ENCODE data around the gene DUSP10.

The DUSP10 gene

DNA sequence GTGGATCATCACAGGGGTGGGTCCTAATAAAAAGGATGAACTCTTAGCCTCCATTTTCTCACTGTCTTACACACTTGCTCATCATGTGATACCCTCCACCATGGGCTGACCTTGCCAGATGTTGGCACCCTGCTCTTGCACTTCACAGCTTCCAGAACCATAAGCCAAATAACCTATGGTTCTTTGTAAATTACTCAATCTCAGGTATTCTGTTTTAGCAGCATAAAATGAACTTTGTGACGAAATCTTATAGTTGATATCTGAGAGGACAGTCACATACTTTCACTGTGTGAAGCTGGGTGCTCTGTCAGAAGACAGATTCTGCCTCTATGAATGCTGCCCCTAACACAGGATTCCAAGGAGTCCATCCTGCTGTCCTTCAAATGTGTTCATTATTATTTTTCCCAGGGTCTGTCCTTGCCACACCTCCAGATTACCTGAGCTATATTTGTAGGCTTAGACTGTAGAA, 13.8 kb downstream of the DUSP10 start:
- no peak for DNase-seq

DNA sequence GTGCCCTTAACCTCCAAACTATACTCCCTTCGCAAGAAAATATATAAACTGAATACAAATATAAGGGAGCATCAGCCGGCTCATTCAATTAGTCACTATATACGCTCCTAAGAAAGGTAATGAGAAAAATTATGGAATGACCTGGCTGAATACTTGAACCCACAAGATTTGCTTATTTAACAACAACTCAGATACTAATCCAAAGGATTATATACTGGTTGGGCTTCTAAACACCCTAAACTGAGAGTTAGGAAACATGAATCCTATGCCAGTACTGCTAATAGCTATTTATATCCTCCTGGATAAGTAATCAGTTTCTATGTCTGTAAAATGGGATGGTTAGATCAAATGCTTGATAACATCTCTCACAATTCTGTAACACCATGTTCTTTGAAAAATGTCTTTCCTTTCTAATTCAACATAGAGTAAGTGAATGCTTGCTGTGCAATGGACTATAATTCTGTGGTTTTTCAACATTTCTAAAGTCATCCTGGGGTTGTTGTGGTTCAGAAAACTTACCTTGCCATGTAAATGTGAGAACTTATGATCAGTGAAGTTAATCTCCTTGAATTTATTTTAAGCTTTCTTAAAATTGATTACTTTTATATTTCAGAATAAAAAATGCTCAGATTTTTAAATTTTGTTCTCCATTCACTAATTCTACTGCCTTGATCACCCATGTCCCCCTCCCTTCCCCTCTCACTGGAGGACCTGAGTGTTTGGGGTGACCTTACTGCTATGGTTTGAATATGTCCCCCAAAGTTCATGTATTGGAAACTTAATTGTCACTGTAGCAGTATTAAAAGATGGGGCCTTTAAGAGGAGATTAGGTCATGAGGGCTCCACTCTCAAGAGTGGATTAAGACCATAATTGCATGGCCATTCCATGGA, 14.5 kb downstream of the DUSP10 start:
- peak; percentile 23 for DNase-seq

DNA sequence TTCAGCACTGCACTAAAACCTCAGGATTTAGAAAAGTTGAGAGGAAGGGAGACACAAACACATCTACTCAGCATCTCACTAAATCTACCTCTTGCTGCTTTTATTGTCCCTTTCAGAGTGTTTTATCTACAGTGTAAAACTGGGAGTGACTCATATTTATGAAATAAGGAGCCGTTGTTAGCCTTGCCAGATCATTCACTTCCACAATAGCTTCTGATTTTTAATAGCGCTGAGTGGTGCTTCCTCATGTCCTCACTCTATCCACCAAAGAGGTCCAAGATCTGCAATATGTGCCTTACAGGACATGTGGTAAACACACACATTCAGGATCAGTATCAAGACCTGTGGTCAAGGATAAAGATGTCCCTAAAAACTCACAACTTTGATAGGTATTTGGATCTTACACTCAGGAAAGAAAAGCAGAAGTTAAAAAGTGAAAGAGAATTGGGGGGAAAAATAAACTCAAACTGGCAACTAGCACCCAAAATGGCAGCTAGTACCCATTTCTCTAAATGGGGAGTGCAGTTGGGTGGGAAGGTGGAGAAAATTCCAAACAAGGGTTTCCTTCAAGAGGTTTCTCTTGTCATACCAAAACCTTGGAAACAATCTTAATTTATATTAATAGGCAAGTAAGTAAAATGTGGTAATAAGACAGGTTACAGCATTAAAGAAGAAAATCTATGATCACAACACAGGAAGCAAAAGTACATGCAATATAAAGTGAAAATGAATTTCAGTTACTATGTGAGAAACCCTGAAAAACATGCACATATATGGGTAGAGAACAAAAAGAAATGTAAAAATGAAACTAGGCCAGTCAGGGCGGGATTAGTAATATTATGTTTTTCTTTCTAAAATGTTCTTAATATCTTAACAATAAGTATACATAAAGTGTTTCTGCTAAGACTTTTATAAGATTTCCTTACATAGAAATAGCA, 15.9 kb downstream of the DUSP10 start:
- DNase-seq: peak; percentile 28

DNA sequence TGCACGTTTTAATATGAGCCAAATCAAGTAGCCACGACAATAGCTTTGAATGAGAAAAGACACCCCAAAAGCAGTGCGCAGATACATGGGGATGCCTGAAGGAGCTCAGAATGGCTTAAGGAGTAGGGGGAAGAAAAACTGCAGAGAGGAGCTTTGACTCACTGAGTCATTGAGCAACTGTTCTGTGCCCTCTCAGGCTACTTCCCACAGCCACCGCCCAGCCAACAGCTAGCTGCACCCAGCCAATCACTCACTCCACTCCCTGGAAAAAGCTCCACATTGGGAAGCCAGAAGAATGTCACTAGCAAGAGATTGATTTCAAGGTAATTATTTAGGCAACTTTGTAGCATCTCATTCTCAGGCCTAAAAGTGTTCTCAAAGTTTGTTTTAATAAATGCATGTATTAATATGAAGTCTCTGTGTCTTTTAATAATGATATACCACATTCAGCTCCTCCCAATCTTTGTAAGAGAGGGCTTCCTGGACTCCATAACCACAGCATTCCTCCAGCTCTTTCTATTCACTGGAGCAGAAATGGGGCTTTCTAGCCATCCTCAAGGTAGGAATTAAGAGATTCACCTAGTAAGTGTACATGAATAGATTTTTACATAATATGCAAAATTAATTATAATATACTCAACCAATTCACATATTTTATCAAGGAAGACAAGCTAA, 16.8 kb downstream of the DUSP10 start:
- peak; percentile 61 for DNase-seq

DNA sequence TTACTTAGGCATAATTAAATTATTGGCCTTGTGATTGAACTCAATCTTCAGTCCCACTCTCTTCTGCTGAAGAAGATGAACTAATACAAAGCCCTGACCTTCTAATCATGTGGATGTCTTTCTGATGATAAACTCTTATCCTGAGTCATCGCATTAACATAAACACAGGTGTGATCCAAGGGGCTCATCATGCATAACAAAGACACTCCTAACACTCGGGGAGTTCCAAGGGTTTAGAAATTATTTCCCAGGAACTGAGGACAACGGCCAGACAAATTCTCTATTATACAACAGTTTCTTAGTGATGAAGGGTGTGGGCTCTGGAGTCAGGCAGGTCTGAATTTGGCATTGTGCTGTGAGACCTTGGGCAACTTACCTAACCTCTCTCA, 18.0 kb downstream of the DUSP10 start:
- no peak for DNase-seq

- DNase-seq: peak; percentile 50
These were observed 18.7 kb downstream of the DUSP10 start for GRCh38 chr1:221723018-221723847.

- no peak for DNase-seq
These were observed 19.5 kb downstream of the DUSP10 start for GRCh38 chr1:221722254-221723017.

DNA sequence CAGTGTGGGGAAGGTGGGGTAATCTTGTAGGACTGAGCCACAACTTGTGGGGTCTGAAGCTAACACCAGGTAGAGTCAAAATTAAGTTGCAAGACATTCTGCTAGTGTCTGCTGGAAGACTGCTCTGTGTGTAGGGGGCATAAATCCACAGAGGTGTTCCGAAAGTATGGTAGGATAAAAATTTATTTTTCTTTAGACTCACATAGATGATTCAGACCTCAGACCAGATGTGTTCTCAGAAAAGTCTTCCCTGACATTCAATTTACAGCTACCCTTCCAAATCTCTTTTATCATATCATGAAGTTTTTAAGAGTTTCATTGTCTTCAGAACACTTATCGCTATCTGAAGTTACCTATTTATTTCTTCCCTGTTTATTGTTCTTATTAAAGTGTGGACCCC, 21.3 kb downstream of the DUSP10 start:
- DNase-seq: peak; percentile 26

DNA sequence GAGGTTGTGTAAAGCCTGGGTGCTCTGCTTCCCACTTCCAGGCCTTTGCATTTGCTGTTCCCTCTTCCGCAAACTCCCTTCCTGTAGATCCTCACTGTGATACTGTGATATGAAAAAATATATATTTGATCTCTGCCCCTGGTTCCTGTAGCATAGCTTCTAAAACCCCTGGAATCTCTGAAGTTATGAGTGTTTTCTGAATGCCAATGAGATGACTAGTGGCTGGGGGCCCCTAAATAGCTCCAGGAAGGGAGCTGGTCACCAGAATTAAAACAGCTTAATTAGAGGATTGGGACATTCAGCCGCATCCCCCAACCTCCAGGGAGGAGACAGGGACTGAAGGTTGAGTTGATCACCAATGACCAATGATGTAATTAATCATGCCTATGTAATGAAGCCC, 21.9 kb downstream of the DUSP10 start:
- DNase-seq: peak; percentile 77

DNA sequence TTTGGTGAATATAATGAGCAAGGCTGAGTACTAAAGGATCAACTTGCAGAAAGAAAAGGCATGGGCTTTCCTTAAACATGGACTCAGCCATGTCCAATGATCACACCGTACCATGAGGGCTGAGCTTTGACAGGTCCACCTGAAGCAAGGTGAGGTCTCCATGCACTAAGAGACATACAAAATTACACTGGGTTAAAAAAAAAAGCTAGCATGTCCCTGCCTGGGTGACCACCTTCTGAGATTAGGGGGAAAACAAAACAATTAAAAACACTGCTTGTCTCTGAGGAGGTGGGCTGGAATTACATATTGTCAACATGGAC, 22.7 kb downstream of the DUSP10 start:
- DNase-seq: no peak

DNA sequence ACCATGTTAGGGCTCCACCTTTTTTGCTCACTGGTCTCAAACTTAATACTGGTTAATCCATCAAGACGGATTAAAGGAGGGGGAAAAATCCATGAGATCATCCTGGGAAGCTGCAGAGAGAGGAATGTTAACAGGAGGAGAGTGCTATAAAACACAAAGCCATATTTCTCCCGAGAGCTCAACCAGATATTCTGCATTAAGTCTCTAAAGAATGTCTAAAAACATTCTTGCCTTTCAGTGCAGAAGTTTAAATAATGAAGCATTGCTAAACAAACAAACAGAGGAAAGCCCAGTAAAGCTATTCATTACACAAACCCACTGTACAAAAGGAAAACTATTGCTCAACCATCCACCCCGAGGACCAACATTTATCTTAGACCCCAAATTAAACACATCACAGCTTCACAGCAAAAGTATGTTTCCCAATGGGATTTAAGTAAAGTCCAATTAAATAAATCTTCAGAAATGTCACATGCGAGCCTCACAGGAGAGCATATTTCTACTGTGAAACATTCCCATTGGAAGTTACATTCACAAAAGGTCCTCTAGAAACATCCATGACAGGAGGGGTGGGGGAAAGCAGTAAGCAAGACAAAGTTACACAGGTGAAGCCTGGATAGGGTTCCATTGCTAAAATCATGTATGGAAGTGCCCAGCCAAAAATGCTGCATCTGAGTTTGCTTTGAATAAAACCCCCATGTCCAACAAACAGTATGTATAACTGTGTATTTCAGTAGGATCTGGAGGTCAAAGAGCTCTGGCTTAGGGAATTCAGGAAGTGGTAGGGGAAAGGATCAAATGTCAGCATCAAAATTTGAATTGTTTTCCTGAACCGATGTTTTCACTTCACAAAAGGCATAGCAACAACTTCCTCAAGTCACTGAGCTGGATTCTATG, 23.3 kb downstream of the DUSP10 start:
- DNase-seq: peak; percentile 99

DNA sequence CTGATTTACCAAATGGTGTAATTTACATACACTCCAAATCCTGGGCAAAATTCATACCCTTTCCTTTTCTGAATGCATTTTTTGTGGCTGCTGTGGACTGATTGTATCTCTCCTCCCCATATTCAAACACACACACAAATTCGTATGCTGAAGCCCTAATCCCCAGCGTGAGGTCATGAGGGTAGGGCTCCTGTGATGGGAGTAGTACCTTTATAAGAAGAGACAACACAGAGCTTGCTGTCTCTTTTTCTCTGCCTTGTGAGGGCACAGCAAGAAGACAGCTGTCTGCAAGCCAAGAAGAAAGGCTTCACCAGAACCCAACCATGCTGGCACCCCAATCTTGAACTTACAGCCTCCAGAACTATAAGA, 24.4 kb downstream of the DUSP10 start:
- DNase-seq: no peak

- DNase-seq: peak; percentile 47
These were observed 25.0 kb downstream of the DUSP10 start for GRCh38 chr1:221716713-221717484.

DNA sequence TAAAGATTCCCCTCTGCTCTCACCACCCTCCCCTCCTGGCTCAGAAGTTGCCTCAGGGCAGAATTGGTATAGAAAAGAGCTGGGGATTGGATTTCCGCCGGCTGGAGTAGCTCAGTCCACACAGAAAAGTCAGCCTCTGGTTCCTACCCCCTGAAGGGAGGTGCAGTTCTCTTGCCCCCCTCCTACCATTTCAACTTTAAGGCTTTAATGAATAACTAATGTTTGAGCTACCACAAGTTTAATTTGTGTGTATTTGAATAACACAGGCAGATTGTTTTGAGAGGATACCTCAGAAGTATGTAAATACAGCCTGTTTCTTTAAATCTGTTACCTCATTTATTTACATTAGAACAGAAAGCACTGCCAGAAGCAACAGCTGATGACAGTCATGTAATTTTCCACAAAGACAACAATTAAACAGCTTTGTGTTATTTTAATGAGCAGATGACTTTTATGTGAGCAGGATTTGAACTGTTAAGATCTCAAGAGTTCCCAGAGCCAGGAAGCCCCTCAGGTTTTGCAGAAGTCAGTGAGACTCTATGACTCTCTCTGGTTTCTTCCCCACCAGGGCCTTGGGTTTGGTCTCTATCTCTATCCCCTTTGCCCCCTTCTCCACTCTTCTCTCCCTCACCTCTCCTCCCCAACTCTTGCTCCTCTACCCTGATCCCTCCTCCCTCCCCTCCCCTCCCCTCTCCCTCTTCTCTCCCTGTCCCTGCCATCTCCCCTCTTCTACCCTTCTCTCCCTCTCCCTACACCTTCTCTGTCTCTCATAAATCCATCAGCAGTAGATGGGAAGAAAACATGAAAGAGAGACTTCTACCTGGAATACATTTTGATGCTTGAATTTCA, 26.3 kb downstream of the DUSP10 start:
- peak; percentile 61 for DNase-seq

DNA sequence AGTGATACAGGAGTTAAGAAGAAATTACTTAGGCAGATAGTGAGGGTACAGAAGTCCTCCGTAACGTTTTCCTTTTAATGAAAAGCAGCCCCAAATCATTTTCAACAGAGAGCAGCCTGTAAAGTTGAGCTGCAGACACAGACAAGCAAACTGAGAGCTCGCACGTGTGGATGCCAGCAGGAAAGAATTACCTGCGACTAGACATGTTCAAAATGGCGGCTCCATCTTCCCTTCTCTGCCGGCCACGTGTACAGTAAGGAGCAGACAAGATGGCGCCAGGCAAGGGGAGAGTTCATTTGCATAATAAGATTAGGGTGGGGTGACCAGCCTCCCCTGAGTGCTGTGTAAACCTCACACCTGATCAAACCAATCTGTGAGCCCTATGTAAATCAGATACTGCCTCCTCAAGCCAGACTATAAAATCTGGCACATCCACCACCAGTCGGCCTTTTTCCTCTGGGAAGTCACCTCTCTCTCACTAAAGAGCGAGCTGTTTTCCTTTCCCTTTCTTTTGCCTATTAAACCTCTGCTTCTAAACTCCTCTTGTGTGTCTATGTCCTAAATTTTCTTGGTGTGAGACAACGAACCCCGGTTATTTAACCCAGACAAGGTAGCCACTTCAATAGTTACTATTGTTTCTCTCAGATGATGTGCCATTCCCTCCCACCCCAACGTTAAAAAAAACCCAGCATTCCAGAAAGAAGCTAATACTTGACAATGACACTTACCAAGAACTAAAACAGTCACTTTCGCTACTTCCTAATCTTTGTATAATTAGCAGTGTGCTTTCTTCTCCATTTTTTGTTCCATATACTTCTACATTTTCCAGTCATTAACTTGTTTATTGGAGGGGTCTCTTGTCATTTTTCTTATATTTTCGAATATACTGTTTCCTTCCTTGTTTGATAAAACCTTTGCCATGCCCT, 27.4 kb downstream of the DUSP10 start:
- DNase-seq: no peak

DNA sequence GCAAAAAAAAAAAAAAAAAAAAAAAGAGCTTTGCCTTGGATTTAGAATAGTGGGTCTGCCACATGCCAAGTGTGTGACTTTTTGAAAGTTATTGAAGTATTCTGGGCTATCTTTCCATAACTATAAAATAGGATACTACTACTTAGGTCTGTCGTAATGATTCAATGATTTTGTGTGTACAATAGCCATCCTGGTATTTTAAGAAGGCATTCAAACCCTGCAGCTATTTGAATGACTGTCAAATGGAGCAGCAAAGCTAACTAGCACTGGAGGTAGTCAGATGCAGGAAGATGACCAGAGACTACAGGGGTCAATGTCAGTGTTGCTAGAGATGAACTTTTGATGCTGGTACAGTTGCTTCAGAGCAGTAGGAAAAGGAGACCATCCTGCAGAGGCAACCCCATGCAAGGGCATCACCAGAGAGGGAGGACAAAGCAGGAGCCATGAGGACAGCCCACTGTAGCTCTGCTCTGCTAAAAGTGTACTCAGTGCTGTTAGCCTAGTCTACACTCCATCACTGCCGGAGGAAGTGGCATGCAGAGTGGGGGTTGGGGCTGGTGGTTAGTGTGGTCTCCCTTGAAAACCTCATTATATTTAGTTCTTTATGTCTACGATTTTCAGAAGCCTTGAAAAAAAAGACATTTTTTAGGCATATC, 29.0 kb downstream of the DUSP10 start:
- no peak for DNase-seq

- peak; percentile 87 for DNase-seq
These were observed 29.6 kb downstream of the DUSP10 start for GRCh38 chr1:221712198-221712684.
